B cell (primary cell): ENCODE results near the gene SUV39H2. TPM values are rescaled to one million over a fixed set of nuclear protein-coding genes. Genes with fewer than 3 reads are reported as not detected.

Experiments used
- ATAC-seq: fragments of 200-7000 bp; cut with Tn5 transposase; one replicate; pipeline ENCODE4 v1.10.0; 2021; ENCODE audit warnings: low read depth, mild to moderate bottlenecking, moderate number of reproducible peaks, moderate library complexity
- CTCF ChIA-PET: fragments of 350-600 bp; sonication (Branson Sonifier 250); formaldehyde crosslinking; loops from one replicate; lab custom pipeline; 2021; ENCODE audit warnings: antibody characterized with exemption, inconsistent platforms; lab: Charles Lee
- POLR2A ChIA-PET: fragments of 350-600 bp; sonication (Branson Sonifier 250); formaldehyde crosslinking; loops from one replicate; lab custom pipeline; 2021; ENCODE audit warnings: antibody characterized with exemption; lab: Charles Lee
- DNase-seq: peaks from one replicate; pipeline ENCODE4 v3.0.0; 2013
- H2AFZ ChIP-seq: 2 replicates; pipeline ENCODE4 v1.6.1; 2012; ENCODE audit warnings: mild to moderate bottlenecking, low read depth, low read length; ENCODE audit not compliant: insufficient read depth, poor library complexity, severe bottlenecking
- H3K27ac ChIP-seq, 2 donors: 1 replicate in 1 of 2; 2 replicates in 1 of 2; pipeline ENCODE4 v1.5.1; 2012 to 2013; ENCODE audit warnings: low read length in 2 of 2, mild to moderate bottlenecking in 2 of 2, moderate library complexity in 1 of 2
- H3K27me3 ChIP-seq, 4 experiments: fragments of 200-600 bp in 1 of 4; sonication (generic) in 1 of 4; replicated peaks in 1 of 4; 1 replicate in 2 of 4; 2 replicates in 2 of 4; pipeline versions ENCODE4 v1.6.1 to v1.7.0; 2013 to 2016; ENCODE audit warnings: low read length in 3 of 4, mild to moderate bottlenecking in 2 of 4, mixed read lengths in 1 of 4, moderate library complexity in 1 of 4; ENCODE audit not compliant: insufficient read depth in 4 of 4, control insufficient read depth in 3 of 4; ENCODE audit errors: control extremely low read depth in 1 of 4
- H3K36me3 ChIP-seq, 2 experiments: replicated peaks in 1 of 2; 1 replicate in 1 of 2; 2 replicates in 1 of 2; pipeline versions ENCODE4 v1.6.1 to v1.7.1; 2013; ENCODE audit warnings: low read length in 1 of 2; ENCODE audit not compliant: insufficient read depth in 2 of 2, control insufficient read depth in 1 of 2; ENCODE audit errors: control extremely low read depth in 1 of 2, extremely low read depth in 1 of 2
- H3K4me1 ChIP-seq, 2 donors: fragments of 200-600 bp in 1 of 2; sonication (generic) in 1 of 2; 1 replicate in 1 of 2; 2 replicates in 1 of 2; pipeline versions ENCODE4 v1.5.1 to v1.6.1; 2013 to 2017; ENCODE audit warnings: low read length in 2 of 2; ENCODE audit not compliant: control insufficient read depth in 2 of 2, insufficient read depth in 2 of 2
- H3K4me2 ChIP-seq: replicated peaks from 2 replicates; pipeline ENCODE3; 2012; ENCODE audit warnings: mild to moderate bottlenecking, low read depth, low read length; ENCODE audit not compliant: poor library complexity, severe bottlenecking
- H3K4me3 ChIP-seq, 5 experiments: fragments of 200-600 bp in 1 of 5; sonication (generic) in 1 of 5; 1 replicate in 3 of 5; 2 replicates in 2 of 5; pipeline versions ENCODE4 v1.5.1 to v1.7.0; 2011 to 2016; ENCODE audit warnings: low read length in 4 of 5, mild to moderate bottlenecking in 4 of 5, low read depth in 2 of 5, control low read depth in 1 of 5, moderate library complexity in 1 of 5; ENCODE audit not compliant: insufficient read depth in 1 of 5; ENCODE audit errors: control extremely low read depth in 1 of 5, extremely low read depth in 1 of 5
- H3K79me2 ChIP-seq: fragments of 200-600 bp; sonication (generic); one replicate; pipeline ENCODE4 v1.6.0; 2016; ENCODE audit warnings: low read length; ENCODE audit not compliant: control insufficient read depth, insufficient read depth
- H3K9ac ChIP-seq: fragments of 200-600 bp; sonication (generic); 2 replicates; pipeline ENCODE4 v1.6.1; 2017; ENCODE audit warnings: mild to moderate bottlenecking, low read length, moderate library complexity
- H3K9me3 ChIP-seq, 3 donors: one replicate each; pipeline versions ENCODE4 v1.6.1 to v1.7.1; 2013; ENCODE audit warnings: low read length in 2 of 3; ENCODE audit not compliant: control insufficient read depth in 2 of 3, insufficient read depth in 1 of 3; ENCODE audit errors: control extremely low read depth in 1 of 3
- H4K20me1 ChIP-seq: 2 replicates; pipeline ENCODE4 v1.6.0; 2012; ENCODE audit warnings: mild to moderate bottlenecking, low read length; ENCODE audit not compliant: insufficient read depth, control insufficient read depth, poor library complexity, severe bottlenecking
- H3K27ac Mint-ChIP-seq: one replicate; pipeline ENCODE4 v1.8.0; 2021; ENCODE audit warnings: mixed read lengths
- H3K27me3 Mint-ChIP-seq: one replicate; pipeline ENCODE4 v1.8.0; 2021; ENCODE audit warnings: mixed read lengths
- H3K4me1 Mint-ChIP-seq: one replicate; pipeline ENCODE4 v1.8.0; 2021; ENCODE audit warnings: mixed read lengths
- H3K4me3 Mint-ChIP-seq: one replicate; pipeline ENCODE4 v1.8.0; 2021; ENCODE audit warnings: mixed read lengths
- H3K9me3 Mint-ChIP-seq: one replicate; pipeline ENCODE4 v1.8.0; 2022; ENCODE audit warnings: mixed read lengths; ENCODE audit not compliant: insufficient read depth
- CTCF ChIP-seq: fragments of 200-600 bp; IDR thresholded peaks from one replicate; pipeline ENCODE4 v1.8.0; 2022; ENCODE audit warnings: antibody characterized with exemption, mild to moderate bottlenecking
- EZH2 ChIP-seq: IDR thresholded peaks from 2 replicates; pipeline ENCODE4 v1.6.1; 2012; ENCODE audit warnings: borderline replicate concordance, low read depth, mild to moderate bottlenecking, moderate library complexity, low read length; ENCODE audit not compliant: insufficient read depth, poor library complexity, severe bottlenecking
- WGBS: methylation state at CpG from one replicate; pipeline ENCODE4 v1.1.5; 2013; ENCODE audit warnings: missing lambda C conversion rate; ENCODE audit not compliant: insufficient coverage; 5-methylcytosine and 5-hydroxymethylcytosine counted together
- intact Hi-C: fragments of 100-400 bp; cut with micrococcal nuclease; formaldehyde crosslinking; loops from one replicate; pipeline ENCODE4 v1.10.0; 2022
- polyA plus RNA-seq: library from polyadenylated mRNA; depleted of rRNA; stranded (reverse); fragments of >200 nt; gene quantifications from 2 replicates; pipeline ENCODE4 v1.2.3, GENCODE V29; 2012
- total RNA-seq, 2 donors: library from RNA; stranded (reverse); fragments of 120-200 nt in 1 of 2; gene quantifications; 1 replicate in 1 of 2; 2 replicates in 1 of 2; pipeline versions ENCODE4 v1.2.3 to v1.2.4, GENCODE V29; 2013 to 2022

The SUV39H2 gene
- total and polyA plus RNA-seq, 2 donors (not counting 1 experiment from before 2014, with no cell fraction given), result 0.73 to 3.2 TPM

GRCh38 chr10:14926722-14927416, 48.2 kb downstream of the SUV39H2 start:
- ChIA-PET POLR2A (interaction anchor here (0.6 to 1.5 kb wide), 10 partner anchors 9 to 247 kb away, joined by 3 to 7 read pairs (median 3); partner anchors contain the start of genes DCLRE1C and MEIG1), CTCF (interaction anchor here (0.7 to 1.6 kb wide), 9 partner anchors 9 to 414 kb away, joined by 3 to 8 read pairs (median 3); partner anchors contain the start of genes CDNF, HSPA14, MEIG1 and MSANTD7)
- intact Hi-C loops, result loop anchor here (2.0 kb wide), 1 partner anchor 26 kb away; no protein-coding TSS in a partner anchor
- no peaks in the 10 kb centered on the region for H3K9me3 Mint-ChIP-seq
- peaks cover 12 to 20% of the 10 kb centered on the region in 2 donors for H3K4me1 ChIP-seq
- peak overlapping the region; percentile 20 for H3K4me3 Mint-ChIP-seq
- H3K27me3 ChIP-seq, result no peaks in the 10 kb centered on the region
- peaks cover 14% of the 10 kb centered on the region for H4K20me1 ChIP-seq
- peak overlapping the region in 1 of 5 experiments; percentile 9 for H3K4me3 ChIP-seq
- H3K79me2 ChIP-seq, result peaks cover 38% of the 10 kb centered on the region
- H3K9me3 ChIP-seq, result no peaks in the 10 kb centered on the region
- peaks cover 26% of the 10 kb centered on the region for H3K4me1 Mint-ChIP-seq
- TF ChIP-seq EZH2 (no peak), CTCF (no peak)
- H3K27ac ChIP-seq, result peak overlapping the region; percentile 51 to 69
- ATAC-seq (peak; percentile 96), DNase-seq (peak; percentile 61)
- H3K27me3 Mint-ChIP-seq, result no peaks in the 10 kb centered on the region
- H3K9ac ChIP-seq, result peak overlapping the region; percentile 25
- 76% methylated on average over 9 of the region's 13 CpGs for WGBS
- H3K4me2 ChIP-seq, result peak overlapping the region; percentile 42
- peaks cover 22 to 80% of the 10 kb centered on the region in 2 experiments for H3K36me3 ChIP-seq
- H2AFZ ChIP-seq, result no peak overlapping the region
- peak overlapping the region; percentile 50 for H3K27ac Mint-ChIP-seq

GRCh38 chr10:14930610-14931009, 51.9 kb downstream of the SUV39H2 start:
- Histone ChIP-seq H3K36me3 (peaks cover 28 to 74% of the 10 kb centered on the region in 2 experiments), H3K4me3 (no peak overlapping the region), H3K9me3 (no peaks in the 10 kb centered on the region), H3K9ac (no peak overlapping the region), H3K4me1 (peaks cover 12 to 20% of the 10 kb centered on the region in 2 donors), H3K79me2 (peaks cover 13% of the 10 kb centered on the region), H3K4me2 (no peak overlapping the region), H3K27ac (no peak overlapping the region), H3K27me3 (no peaks in the 10 kb centered on the region), H4K20me1 (no peaks in the 10 kb centered on the region), H2AFZ (no peak overlapping the region)
- intact Hi-C loops, result no loop called here
- ATAC-seq, result no peak
- Mint-ChIP-seq H3K4me1 (peaks cover 24% of the 10 kb centered on the region), H3K27me3 (no peaks in the 10 kb centered on the region), H3K9me3 (no peaks in the 10 kb centered on the region), H3K4me3 (no peak overlapping the region), H3K27ac (no peak overlapping the region)
- 100% methylated on average over 1 of the region's 10 CpGs for WGBS
- CTCF ChIA-PET, result no interaction called here
- TF ChIP-seq EZH2 (no peak), CTCF (no peak)
- POLR2A ChIA-PET, result no interaction called here
- no peak for DNase-seq
